Measurements from ENCODE around the gene CYP39A1.

The CYP39A1 gene

GRCh38 chr6:46511320-46511719 lies 141.3 kb downstream of the CYP39A1 start:
- DNase-seq: no peak

GRCh38 chr6:46510651-46511050 lies 142.0 kb downstream of the CYP39A1 start:
- DNase-seq: peak; percentile 17

GRCh38 chr6:46509981-46510510 lies 142.6 kb downstream of the CYP39A1 start:
- DNase-seq: no peak

- no peak for DNase-seq
Observed at GRCh38 chr6:46509063-46509462, 143.6 kb downstream of the CYP39A1 start.

GRCh38 chr6:46507426-46507825 lies 145.2 kb downstream of the CYP39A1 start:
- no peak for DNase-seq

GRCh38 chr6:46505693-46506512 lies 146.7 kb downstream of the CYP39A1 start:
- DNase-seq: no peak

- no peak for DNase-seq
Observed at GRCh38 chr6:46504242-46504641, 148.4 kb downstream of the CYP39A1 start.

- no peak for DNase-seq
Observed at GRCh38 chr6:46502486-46503119, 150.0 kb downstream of the CYP39A1 start.

GRCh38 chr6:46501136-46502089 lies 151.2 kb downstream of the CYP39A1 start:
- DNase-seq: no peak

- no peak for DNase-seq
Observed at GRCh38 chr6:46500382-46500781, 152.2 kb downstream of the CYP39A1 start.

Data from fibroblast of skin of abdomen (primary cell).